NB4 (cell line): ENCODE data around the gene DNMT3A.

Source experiments
- MYC ChIP-seq: IDR thresholded peaks from 2 replicates; pipeline ENCODE4 v1.6.1; 2011; ENCODE audit warnings: low read depth, low read length
- POLR2A ChIP-seq: IDR thresholded peaks from 2 replicates; pipeline ENCODE4 v1.6.1; 2011; ENCODE audit warnings: mild to moderate bottlenecking; ENCODE audit not compliant: insufficient read length; ENCODE audit errors: extremely low read depth
- TF ChIP-seq, protein P1 (sequence below): IDR thresholded peaks from one replicate; pipeline ENCODE4 v1.5.1; 2012; ENCODE audit warnings: low read depth, low read length

DNA sequence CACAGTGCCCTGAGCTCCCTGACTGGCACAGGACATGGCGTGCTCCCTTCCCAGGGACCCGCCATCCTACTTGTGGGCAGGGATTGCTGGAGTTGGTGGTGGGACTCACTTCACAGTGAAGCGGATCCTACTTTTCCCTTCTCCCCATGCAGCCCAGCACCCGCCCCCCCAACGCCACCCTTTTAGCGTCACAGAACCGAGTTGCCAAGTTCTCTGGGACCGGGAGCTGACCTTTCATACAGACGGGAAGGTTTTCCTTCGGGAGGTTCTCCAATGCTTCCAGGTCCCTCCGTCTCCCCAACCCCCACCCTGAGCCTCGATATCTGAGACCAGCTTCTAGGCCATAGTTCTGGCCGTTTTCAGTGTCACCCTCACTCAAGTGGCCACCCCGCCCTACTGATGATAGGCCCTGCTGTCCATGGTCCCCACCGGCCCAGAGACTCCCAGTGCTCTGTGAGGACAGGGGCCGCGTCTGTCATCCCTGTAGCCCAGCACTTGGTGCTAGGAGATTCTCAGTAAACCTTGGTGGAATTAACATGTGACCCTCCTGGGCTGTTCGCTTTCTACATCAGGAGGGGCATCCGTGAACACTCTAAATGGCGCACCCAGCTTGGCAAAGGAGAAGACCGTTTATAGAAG is 1.6 kb upstream of the DNMT3A start:
- TF ChIP-seq, protein P1, sequence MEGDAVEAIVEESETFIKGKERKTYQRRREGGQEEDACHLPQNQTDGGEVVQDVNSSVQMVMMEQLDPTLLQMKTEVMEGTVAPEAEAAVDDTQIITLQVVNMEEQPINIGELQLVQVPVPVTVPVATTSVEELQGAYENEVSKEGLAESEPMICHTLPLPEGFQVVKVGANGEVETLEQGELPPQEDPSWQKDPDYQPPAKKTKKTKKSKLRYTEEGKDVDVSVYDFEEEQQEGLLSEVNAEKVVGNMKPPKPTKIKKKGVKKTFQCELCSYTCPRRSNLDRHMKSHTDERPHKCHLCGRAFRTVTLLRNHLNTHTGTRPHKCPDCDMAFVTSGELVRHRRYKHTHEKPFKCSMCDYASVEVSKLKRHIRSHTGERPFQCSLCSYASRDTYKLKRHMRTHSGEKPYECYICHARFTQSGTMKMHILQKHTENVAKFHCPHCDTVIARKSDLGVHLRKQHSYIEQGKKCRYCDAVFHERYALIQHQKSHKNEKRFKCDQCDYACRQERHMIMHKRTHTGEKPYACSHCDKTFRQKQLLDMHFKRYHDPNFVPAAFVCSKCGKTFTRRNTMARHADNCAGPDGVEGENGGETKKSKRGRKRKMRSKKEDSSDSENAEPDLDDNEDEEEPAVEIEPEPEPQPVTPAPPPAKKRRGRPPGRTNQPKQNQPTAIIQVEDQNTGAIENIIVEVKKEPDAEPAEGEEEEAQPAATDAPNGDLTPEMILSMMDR, result no peak
- no peak for TF ChIP-seq MYC
- TF ChIP-seq POLR2A, result no peak
